ENCODE data around the gene IL37.
"Not testable (repeated sequence)": the region's sequence is repeated elsewhere in the genome, so short reads cannot be mapped to it uniquely, and the experiment has no call there.

The IL37 gene

GRCh38 chr2:112904883-112905282 is 6.1 kb upstream of the IL37 start:
- CTCF ChIA-PET = no interaction called here
- H3K36me3 Mint-ChIP-seq = no peaks in the 10 kb centered on the region
- H3K27ac Mint-ChIP-seq = no peak overlapping the region
- no peaks in the 10 kb centered on the region for H3K4me1 Mint-ChIP-seq
- H3K4me3 Mint-ChIP-seq = no peak overlapping the region
- no peak for DNase-seq
- no peaks in the 10 kb centered on the region for H3K9me3 Mint-ChIP-seq
- peaks cover 4% of the 10 kb centered on the region for H3K27me3 Mint-ChIP-seq

DNA sequence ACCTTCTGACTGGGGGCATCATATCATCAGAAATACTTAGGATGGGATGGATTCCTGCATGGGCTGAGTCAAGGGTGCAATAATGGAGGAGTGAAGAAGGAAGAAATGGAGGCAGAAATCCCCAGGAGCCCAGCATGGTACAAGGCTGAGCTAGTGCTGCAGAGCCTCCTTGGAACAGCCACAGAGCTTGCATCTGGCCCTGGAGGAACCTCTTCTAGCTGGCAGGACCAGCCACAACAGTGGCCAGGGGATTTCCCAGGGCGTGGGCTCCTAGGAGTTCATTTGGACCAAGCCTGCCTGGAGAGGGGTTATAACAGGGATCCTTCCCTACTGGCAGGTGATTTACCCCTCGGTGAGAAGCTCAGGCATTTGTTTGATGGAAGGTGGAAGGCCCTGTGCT is 4.7 kb upstream of the IL37 start:
- Mint-ChIP-seq H3K9me3 (no peaks in the 10 kb centered on the region), H3K4me3 (no peak overlapping the region), H3K4me1 (no peaks in the 10 kb centered on the region), H3K36me3 (no peaks in the 10 kb centered on the region), H3K27ac (no peak overlapping the region), H3K27me3 (peaks cover 12% of the 10 kb centered on the region)
- CTCF ChIA-PET = interaction anchor here (0.6 to 1.1 kb wide), 2 partner anchors 20 to 21 kb away, joined by 3 read pairs; no protein-coding TSS in a partner anchor
- DNase-seq = no peak

DNA sequence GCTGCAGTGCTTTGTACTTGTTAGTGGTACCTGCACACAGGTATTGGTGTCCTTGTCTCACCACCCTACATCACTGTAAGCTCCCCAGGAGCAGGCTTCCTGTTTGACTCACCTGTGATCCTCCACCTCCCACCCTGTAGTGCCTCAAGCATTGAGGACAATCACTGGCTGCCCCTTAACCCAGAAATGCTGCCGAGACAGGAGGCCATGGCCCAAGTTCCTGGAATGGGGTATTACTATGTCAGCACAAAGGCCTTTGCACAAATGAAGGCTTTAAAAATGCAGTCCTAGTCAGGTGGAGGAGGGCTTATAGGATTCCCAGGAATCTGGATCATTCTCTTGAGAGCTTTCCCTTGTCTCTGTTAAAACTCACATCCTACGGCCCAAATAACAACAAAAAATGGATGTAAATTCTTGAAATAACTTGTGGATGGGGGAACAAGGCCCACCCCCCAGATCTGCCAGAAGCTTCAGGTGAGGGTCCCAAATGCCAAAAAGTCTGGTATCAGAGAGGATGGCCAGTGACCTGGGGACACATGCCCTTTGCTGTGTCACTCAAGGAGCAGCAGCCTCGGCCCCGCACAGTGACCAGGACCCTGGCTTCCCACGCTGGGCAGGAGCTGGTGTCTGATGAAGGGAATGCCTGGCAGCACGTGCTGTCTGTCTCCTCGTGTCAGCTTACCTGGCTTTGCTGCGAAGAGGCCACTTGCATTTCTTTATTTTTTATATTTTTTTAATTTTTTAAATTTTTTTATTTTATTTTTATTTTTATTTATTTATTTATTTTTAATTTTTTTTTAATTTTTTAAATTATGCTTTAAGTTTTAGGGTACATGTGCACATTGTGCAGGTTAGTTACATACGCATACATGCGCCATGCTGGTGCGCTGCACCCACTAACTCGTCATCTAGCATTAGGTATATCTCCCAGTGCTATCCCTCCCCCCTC is 3.7 kb upstream of the IL37 start:
- no peak overlapping the region for H3K27ac Mint-ChIP-seq
- no peaks in the 10 kb centered on the region for H3K36me3 Mint-ChIP-seq
- no peaks in the 10 kb centered on the region for H3K4me1 Mint-ChIP-seq
- DNase-seq = no peak
- no peaks in the 10 kb centered on the region for H3K9me3 Mint-ChIP-seq
- no peak overlapping the region for H3K4me3 Mint-ChIP-seq
- CTCF ChIA-PET = interaction anchor here (0.6 kb wide), 1 partner anchor 21 kb away, joined by 3 read pairs; no protein-coding TSS in a partner anchor
- H3K27me3 Mint-ChIP-seq = peaks cover 15% of the 10 kb centered on the region

- DNase-seq, H3K36me3 Mint-ChIP-seq, H3K27ac Mint-ChIP-seq, H3K4me1 Mint-ChIP-seq, H3K9me3 Mint-ChIP-seq, H3K4me3 Mint-ChIP-seq: not testable (repeated sequence)
- CTCF ChIA-PET = interaction anchor here (0.6 kb wide), 1 partner anchor 159 kb away, joined by 3 read pairs; no protein-coding TSS in a partner anchor
- H3K27me3 Mint-ChIP-seq = peaks cover 21% of the 10 kb centered on the region
Observed at GRCh38 chr2:112908559-112908958, 2.4 kb upstream of the IL37 start.

- CTCF ChIA-PET = no interaction called here
- DNase-seq = no peak
- Mint-ChIP-seq H3K9me3 (no peaks in the 10 kb centered on the region), H3K27me3 (peaks cover 21% of the 10 kb centered on the region), H3K27ac (no peak overlapping the region), H3K4me3 (no peak overlapping the region), H3K4me1 (peaks cover 2% of the 10 kb centered on the region), H3K36me3 (no peaks in the 10 kb centered on the region)
Observed at GRCh38 chr2:112910219-112910618, 746 bp upstream of the IL37 start.

DNA sequence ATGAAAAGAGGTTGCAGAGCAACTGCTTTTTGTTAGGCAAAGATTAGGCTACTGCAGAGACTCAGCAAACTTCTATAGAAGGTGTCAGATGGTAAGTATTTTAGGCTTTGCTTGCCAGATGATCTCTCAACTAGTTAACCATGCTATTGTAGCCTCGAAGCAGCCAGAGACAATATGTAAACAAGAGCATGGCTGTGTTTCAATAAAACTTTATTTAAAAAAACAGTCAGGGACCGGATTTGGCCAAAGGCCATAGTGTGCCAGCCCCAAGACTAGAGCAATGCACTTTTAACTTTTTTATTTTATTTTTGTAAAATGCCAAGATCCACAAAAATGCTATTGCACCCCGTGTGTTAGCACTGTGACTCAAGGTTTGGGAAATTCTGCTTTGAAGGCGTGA is 1.4 kb downstream of the IL37 start:
- H3K36me3 Mint-ChIP-seq = no peaks in the 10 kb centered on the region
- no peaks in the 10 kb centered on the region for H3K9me3 Mint-ChIP-seq
- no peak overlapping the region for H3K27ac Mint-ChIP-seq
- H3K4me1 Mint-ChIP-seq = peaks cover 9% of the 10 kb centered on the region
- H3K27me3 Mint-ChIP-seq = peaks cover 25% of the 10 kb centered on the region
- no peak for DNase-seq
- CTCF ChIA-PET = interaction anchor here (1.0 kb wide), 1 partner anchor 9 kb away, joined by 3 read pairs; no protein-coding TSS in a partner anchor
- H3K4me3 Mint-ChIP-seq = no peak overlapping the region

DNA sequence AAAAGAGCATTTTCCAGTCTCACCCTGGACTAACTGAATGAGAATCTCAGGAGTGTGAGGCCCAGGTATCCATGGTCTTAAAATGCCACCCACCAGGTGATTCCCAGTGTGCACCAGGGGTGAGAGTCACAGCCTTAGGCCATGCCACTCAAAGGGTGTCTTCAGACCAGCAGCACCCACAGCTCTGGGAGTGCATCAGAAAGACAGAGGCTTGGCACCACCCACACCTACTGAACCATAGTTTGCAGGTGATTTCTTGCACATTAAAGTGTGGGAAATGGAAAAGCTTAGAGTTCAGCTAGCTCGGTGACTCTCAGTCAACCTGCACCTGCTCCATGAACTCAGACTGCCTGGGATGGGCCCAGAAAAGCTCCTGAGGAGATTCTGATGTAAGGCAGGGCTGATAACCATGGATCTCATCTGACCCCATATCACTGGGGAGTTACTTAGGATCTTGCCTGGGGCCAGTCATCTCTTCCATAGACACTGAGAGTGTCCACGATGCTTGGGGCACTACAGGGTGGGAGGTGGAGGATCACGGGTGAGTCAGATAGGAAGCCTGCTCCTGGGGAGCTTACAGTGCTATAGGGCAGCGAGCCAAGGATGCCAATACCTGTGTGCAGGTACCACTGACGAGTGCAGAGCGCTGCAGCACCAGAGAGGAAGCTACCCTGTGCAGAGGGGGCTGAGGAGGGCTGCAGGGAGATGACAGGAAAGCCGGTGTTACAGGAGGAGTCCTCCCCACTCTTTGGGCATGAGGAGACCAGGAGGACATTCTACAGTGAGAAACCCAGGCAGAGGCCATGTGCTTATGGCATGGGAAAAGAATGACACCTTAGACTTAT is 4.6 kb downstream of the IL37 start:
- Mint-ChIP-seq H3K27me3 (peaks cover 19% of the 10 kb centered on the region), H3K9me3 (no peaks in the 10 kb centered on the region), H3K4me3 (no peak overlapping the region), H3K36me3 (no peaks in the 10 kb centered on the region), H3K4me1 (peaks cover 9% of the 10 kb centered on the region), H3K27ac (no peak overlapping the region)
- CTCF ChIA-PET = interaction anchor here (1.0 to 3.0 kb wide), 6 partner anchors 26 to 190 kb away, joined by 3 to 15 read pairs (median 4); no protein-coding TSS in a partner anchor
- no peak for DNase-seq

DNA sequence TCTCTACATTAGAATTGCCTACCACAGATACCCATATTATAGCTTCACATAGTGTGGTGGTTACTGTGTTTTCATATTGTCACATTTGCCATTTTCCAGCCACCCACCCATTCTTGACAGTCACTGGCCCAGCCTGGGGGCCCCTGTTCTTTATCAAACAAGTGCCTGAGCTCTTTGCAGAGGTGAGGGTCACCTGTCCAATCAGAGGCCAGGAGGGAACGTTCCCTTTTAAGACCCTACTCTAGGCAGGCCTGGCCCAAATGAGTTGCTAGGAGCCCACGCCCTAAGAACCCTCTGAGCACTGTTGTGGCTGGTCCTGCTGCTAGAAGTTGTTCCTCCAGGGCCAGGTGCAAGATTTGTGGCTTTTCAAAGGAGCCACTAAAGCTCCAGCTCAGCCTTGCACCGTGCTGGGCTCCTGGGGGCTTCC is 5.2 kb downstream of the IL37 start:
- no peak for DNase-seq
- no peaks in the 10 kb centered on the region for H3K36me3 Mint-ChIP-seq
- H3K27ac Mint-ChIP-seq = no peak overlapping the region
- H3K9me3 Mint-ChIP-seq = no peaks in the 10 kb centered on the region
- H3K27me3 Mint-ChIP-seq = peaks cover 16% of the 10 kb centered on the region
- CTCF ChIA-PET = interaction anchor here (1.0 to 3.0 kb wide), 6 partner anchors 26 to 191 kb away, joined by 3 to 15 read pairs (median 4); no protein-coding TSS in a partner anchor
- no peak overlapping the region for H3K4me3 Mint-ChIP-seq
- peaks cover 9% of the 10 kb centered on the region for H3K4me1 Mint-ChIP-seq

- CTCF ChIA-PET = interaction anchor here (1.0 to 3.0 kb wide), 5 partner anchors 25 to 189 kb away, joined by 3 to 15 read pairs (median 4); no protein-coding TSS in a partner anchor
- H3K4me1 Mint-ChIP-seq = peaks cover 9% of the 10 kb centered on the region
- no peaks in the 10 kb centered on the region for H3K9me3 Mint-ChIP-seq
- H3K4me3 Mint-ChIP-seq = no peak overlapping the region
- peaks cover 11% of the 10 kb centered on the region for H3K27me3 Mint-ChIP-seq
- no peak overlapping the region for H3K27ac Mint-ChIP-seq
- H3K36me3 Mint-ChIP-seq = no peaks in the 10 kb centered on the region
- DNase-seq = no peak
Observed at GRCh38 chr2:112916625-112917247, 5.8 kb downstream of the IL37 start.

DNA sequence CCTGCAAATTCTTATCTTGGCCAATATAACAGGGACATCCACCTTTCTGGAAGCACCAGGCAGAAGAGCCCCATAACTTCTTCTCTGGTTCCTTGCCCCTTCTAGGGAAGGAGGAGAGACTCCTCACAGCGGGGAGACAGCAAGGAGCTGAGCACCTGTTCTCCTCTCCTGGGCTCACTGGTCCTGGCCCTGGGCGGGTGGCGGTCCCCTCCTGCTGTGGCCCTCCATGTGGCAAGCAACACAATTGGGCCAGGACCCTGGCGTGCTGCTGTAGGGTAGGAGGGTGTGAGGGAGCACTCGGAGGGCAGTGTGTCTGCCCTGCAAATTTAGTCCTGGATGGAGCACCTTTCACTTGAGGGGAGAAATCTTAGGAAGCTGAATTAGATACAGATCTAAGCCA is 6.9 kb downstream of the IL37 start:
- Mint-ChIP-seq H3K36me3 (no peaks in the 10 kb centered on the region), H3K4me1 (peaks cover 9% of the 10 kb centered on the region), H3K4me3 (no peak overlapping the region), H3K9me3 (no peaks in the 10 kb centered on the region), H3K27ac (no peak overlapping the region), H3K27me3 (peaks cover 7% of the 10 kb centered on the region)
- DNase-seq = no peak
- CTCF ChIA-PET = interaction anchor here (1.1 kb wide), 1 partner anchor 32 kb away, joined by 3 read pairs; no protein-coding TSS in a partner anchor

GRCh38 chr2:112918256-112918655 is 7.3 kb downstream of the IL37 start:
- CTCF ChIA-PET = interaction anchor here (1.1 to 5.1 kb wide), 2 partner anchors 23 to 32 kb away, joined by 3 to 17 read pairs; no protein-coding TSS in a partner anchor
- H3K9me3 Mint-ChIP-seq = no peaks in the 10 kb centered on the region
- H3K4me1 Mint-ChIP-seq = peaks cover 9% of the 10 kb centered on the region
- H3K36me3 Mint-ChIP-seq = no peaks in the 10 kb centered on the region
- peaks cover 5% of the 10 kb centered on the region for H3K27me3 Mint-ChIP-seq
- DNase-seq = no peak
- no peak overlapping the region for H3K4me3 Mint-ChIP-seq
- H3K27ac Mint-ChIP-seq = no peak overlapping the region

DNA sequence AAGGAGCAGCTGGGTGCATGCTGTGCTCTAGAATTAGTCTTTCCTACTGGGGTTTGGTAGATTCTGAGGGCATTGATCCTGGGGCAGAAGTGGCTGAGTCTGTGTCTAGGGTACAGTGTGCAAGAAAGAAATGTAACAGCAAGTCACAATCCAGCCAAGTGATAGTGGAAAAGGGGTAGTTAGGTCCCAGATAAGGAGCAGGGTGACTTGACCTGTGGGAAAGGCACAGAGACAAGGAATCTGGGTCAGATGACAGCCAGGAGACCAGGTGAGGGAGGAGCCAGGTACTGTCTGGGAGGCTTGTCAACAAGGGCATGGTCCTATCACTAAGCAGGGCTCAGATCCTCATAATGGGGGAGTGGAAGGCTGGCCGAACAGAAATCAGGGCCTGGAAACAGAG is 8.1 kb downstream of the IL37 start:
- no peaks in the 10 kb centered on the region for H3K9me3 Mint-ChIP-seq
- no peak overlapping the region for H3K27ac Mint-ChIP-seq
- H3K36me3 Mint-ChIP-seq = no peaks in the 10 kb centered on the region
- no peak for DNase-seq
- CTCF ChIA-PET = interaction anchor here (5.1 kb wide), 1 partner anchor 23 kb away, joined by 17 read pairs; no protein-coding TSS in a partner anchor
- peaks cover 9% of the 10 kb centered on the region for H3K4me1 Mint-ChIP-seq
- no peak overlapping the region for H3K4me3 Mint-ChIP-seq
- peaks cover 7% of the 10 kb centered on the region for H3K27me3 Mint-ChIP-seq

- DNase-seq = no peak
- CTCF ChIA-PET = interaction anchor here (1.0 to 5.1 kb wide), 3 partner anchors 19 to 172 kb away, joined by 3 to 17 read pairs (median 11); no protein-coding TSS in a partner anchor
- Mint-ChIP-seq H3K27ac (no peak overlapping the region), H3K4me1 (no peaks in the 10 kb centered on the region), H3K27me3 (peaks cover 14% of the 10 kb centered on the region), H3K9me3 (no peaks in the 10 kb centered on the region), H3K36me3 (no peaks in the 10 kb centered on the region), H3K4me3 (no peak overlapping the region)
Observed at GRCh38 chr2:112920923-112921532, 10.1 kb downstream of the IL37 start.
